ENCODE measurements around the gene REP15.

GRCh38 chr12:27685274-27685673 is 11.0 kb upstream of the REP15 start:
- TF ChIP-seq POLR2A (IDR thresholded peaks at IDR 0.05) (no peak), POLR2AphosphoS5 (IDR thresholded peaks at IDR 0.05) (no peak)

All from sigmoid colon (tissue), 4 donors.